B cell (primary cell): ENCODE results near the gene ODAD4. TPM values are rescaled to one million over a fixed set of nuclear protein-coding genes. Genes with fewer than 3 reads are reported as not detected.

Experiments used
- ATAC-seq: fragments of 200-7000 bp; cut with Tn5 transposase; one replicate; pipeline ENCODE4 v1.10.0; 2021; ENCODE audit warnings: low read depth, mild to moderate bottlenecking, moderate number of reproducible peaks, moderate library complexity
- CTCF ChIA-PET: fragments of 350-600 bp; sonication (Branson Sonifier 250); formaldehyde crosslinking; loops from one replicate; lab custom pipeline; 2021; ENCODE audit warnings: antibody characterized with exemption, inconsistent platforms; lab: Charles Lee
- POLR2A ChIA-PET: fragments of 350-600 bp; sonication (Branson Sonifier 250); formaldehyde crosslinking; loops from one replicate; lab custom pipeline; 2021; ENCODE audit warnings: antibody characterized with exemption; lab: Charles Lee
- DNase-seq: peaks from one replicate; pipeline ENCODE4 v3.0.0; 2013
- H2AFZ ChIP-seq: 2 replicates; pipeline ENCODE4 v1.6.1; 2012; ENCODE audit warnings: mild to moderate bottlenecking, low read depth, low read length; ENCODE audit not compliant: insufficient read depth, poor library complexity, severe bottlenecking
- H3K27ac ChIP-seq, 2 donors: 1 replicate in 1 of 2; 2 replicates in 1 of 2; pipeline ENCODE4 v1.5.1; 2012 to 2013; ENCODE audit warnings: low read length in 2 of 2, mild to moderate bottlenecking in 2 of 2, moderate library complexity in 1 of 2
- H3K27me3 ChIP-seq, 4 experiments: fragments of 200-600 bp in 1 of 4; sonication (generic) in 1 of 4; replicated peaks in 1 of 4; 1 replicate in 2 of 4; 2 replicates in 2 of 4; pipeline versions ENCODE4 v1.6.1 to v1.7.0; 2013 to 2016; ENCODE audit warnings: low read length in 3 of 4, mild to moderate bottlenecking in 2 of 4, mixed read lengths in 1 of 4, moderate library complexity in 1 of 4; ENCODE audit not compliant: insufficient read depth in 4 of 4, control insufficient read depth in 3 of 4; ENCODE audit errors: control extremely low read depth in 1 of 4
- H3K36me3 ChIP-seq, 2 experiments: replicated peaks in 1 of 2; 1 replicate in 1 of 2; 2 replicates in 1 of 2; pipeline versions ENCODE4 v1.6.1 to v1.7.1; 2013; ENCODE audit warnings: low read length in 1 of 2; ENCODE audit not compliant: insufficient read depth in 2 of 2, control insufficient read depth in 1 of 2; ENCODE audit errors: control extremely low read depth in 1 of 2, extremely low read depth in 1 of 2
- H3K4me1 ChIP-seq, 2 donors: fragments of 200-600 bp in 1 of 2; sonication (generic) in 1 of 2; 1 replicate in 1 of 2; 2 replicates in 1 of 2; pipeline versions ENCODE4 v1.5.1 to v1.6.1; 2013 to 2017; ENCODE audit warnings: low read length in 2 of 2; ENCODE audit not compliant: control insufficient read depth in 2 of 2, insufficient read depth in 2 of 2
- H3K4me2 ChIP-seq: replicated peaks from 2 replicates; pipeline ENCODE3; 2012; ENCODE audit warnings: mild to moderate bottlenecking, low read depth, low read length; ENCODE audit not compliant: poor library complexity, severe bottlenecking
- H3K4me3 ChIP-seq, 5 experiments: fragments of 200-600 bp in 1 of 5; sonication (generic) in 1 of 5; 1 replicate in 3 of 5; 2 replicates in 2 of 5; pipeline versions ENCODE4 v1.5.1 to v1.7.0; 2011 to 2016; ENCODE audit warnings: low read length in 4 of 5, mild to moderate bottlenecking in 4 of 5, low read depth in 2 of 5, control low read depth in 1 of 5, moderate library complexity in 1 of 5; ENCODE audit not compliant: insufficient read depth in 1 of 5; ENCODE audit errors: control extremely low read depth in 1 of 5, extremely low read depth in 1 of 5
- H3K79me2 ChIP-seq: fragments of 200-600 bp; sonication (generic); one replicate; pipeline ENCODE4 v1.6.0; 2016; ENCODE audit warnings: low read length; ENCODE audit not compliant: control insufficient read depth, insufficient read depth
- H3K9ac ChIP-seq: fragments of 200-600 bp; sonication (generic); 2 replicates; pipeline ENCODE4 v1.6.1; 2017; ENCODE audit warnings: mild to moderate bottlenecking, low read length, moderate library complexity
- H3K9me3 ChIP-seq, 3 donors: one replicate each; pipeline versions ENCODE4 v1.6.1 to v1.7.1; 2013; ENCODE audit warnings: low read length in 2 of 3; ENCODE audit not compliant: control insufficient read depth in 2 of 3, insufficient read depth in 1 of 3; ENCODE audit errors: control extremely low read depth in 1 of 3
- H4K20me1 ChIP-seq: 2 replicates; pipeline ENCODE4 v1.6.0; 2012; ENCODE audit warnings: mild to moderate bottlenecking, low read length; ENCODE audit not compliant: insufficient read depth, control insufficient read depth, poor library complexity, severe bottlenecking
- H3K27ac Mint-ChIP-seq: one replicate; pipeline ENCODE4 v1.8.0; 2021; ENCODE audit warnings: mixed read lengths
- H3K27me3 Mint-ChIP-seq: one replicate; pipeline ENCODE4 v1.8.0; 2021; ENCODE audit warnings: mixed read lengths
- H3K4me1 Mint-ChIP-seq: one replicate; pipeline ENCODE4 v1.8.0; 2021; ENCODE audit warnings: mixed read lengths
- H3K4me3 Mint-ChIP-seq: one replicate; pipeline ENCODE4 v1.8.0; 2021; ENCODE audit warnings: mixed read lengths
- H3K9me3 Mint-ChIP-seq: one replicate; pipeline ENCODE4 v1.8.0; 2022; ENCODE audit warnings: mixed read lengths; ENCODE audit not compliant: insufficient read depth
- CTCF ChIP-seq: fragments of 200-600 bp; IDR thresholded peaks from one replicate; pipeline ENCODE4 v1.8.0; 2022; ENCODE audit warnings: antibody characterized with exemption, mild to moderate bottlenecking
- EZH2 ChIP-seq: IDR thresholded peaks from 2 replicates; pipeline ENCODE4 v1.6.1; 2012; ENCODE audit warnings: borderline replicate concordance, low read depth, mild to moderate bottlenecking, moderate library complexity, low read length; ENCODE audit not compliant: insufficient read depth, poor library complexity, severe bottlenecking
- WGBS: methylation state at CpG from one replicate; pipeline ENCODE4 v1.1.5; 2013; ENCODE audit warnings: missing lambda C conversion rate; ENCODE audit not compliant: insufficient coverage; 5-methylcytosine and 5-hydroxymethylcytosine counted together
- intact Hi-C: fragments of 100-400 bp; cut with micrococcal nuclease; formaldehyde crosslinking; loops from one replicate; pipeline ENCODE4 v1.10.0; 2022
- polyA plus RNA-seq: library from polyadenylated mRNA; depleted of rRNA; stranded (reverse); fragments of >200 nt; gene quantifications from 2 replicates; pipeline ENCODE4 v1.2.3, GENCODE V29; 2012
- total RNA-seq, 2 donors: library from RNA; stranded (reverse); fragments of 120-200 nt in 1 of 2; gene quantifications; 1 replicate in 1 of 2; 2 replicates in 1 of 2; pipeline versions ENCODE4 v1.2.3 to v1.2.4, GENCODE V29; 2013 to 2022

ODAD4 gene
- total and polyA plus RNA-seq, 2 donors (not counting 1 experiment from before 2014, with no cell fraction given), result 0.27 TPM; not detected in 1

- TF ChIP-seq CTCF, result no peak
- TF ChIP-seq EZH2, result no peak
- Mint-ChIP-seq H3K4me1 (no peaks in the 10 kb centered on the region), H3K27me3 (no peaks in the 10 kb centered on the region), H3K9me3 (no peaks in the 10 kb centered on the region), H3K4me3 (no peak overlapping the region), H3K27ac (no peak overlapping the region)
- DNase-seq (no peak), ATAC-seq (no peak)
- Histone ChIP-seq H3K4me3 (no peak overlapping the region), H4K20me1 (no peaks in the 10 kb centered on the region), H3K9ac (no peak overlapping the region), H3K4me1 (peaks cover 0 to 6% of the 10 kb centered on the region in 2 donors), H2AFZ (no peak overlapping the region), H3K27ac (no peak overlapping the region), H3K27me3 (no peaks in the 10 kb centered on the region), H3K36me3 (no peaks in the 10 kb centered on the region), H3K9me3 (no peaks in the 10 kb centered on the region), H3K4me2 (no peak overlapping the region), H3K79me2 (no peaks in the 10 kb centered on the region)
- WGBS, result 89% methylated on average over 2 of the region's 2 CpGs
- POLR2A ChIA-PET, result interaction anchor here (0.6 kb wide), 1 partner anchor 59 kb away, joined by 3 read pairs; no protein-coding TSS in a partner anchor
- intact Hi-C loops, result no loop called here
- CTCF ChIA-PET, result interaction anchor here (0.7 to 11.6 kb wide), 9 partner anchors 10 to 222 kb away, joined by 3 to 115 read pairs (median 3); partner anchors contain the start of genes DHX58, HSPB9, KAT2A and NKIRAS2
Observed at GRCh38 chr17:41959030-41959335, 28.6 kb downstream of the ODAD4 start.

- H3K4me1 Mint-ChIP-seq, result no peaks in the 10 kb centered on the region
- Histone ChIP-seq H4K20me1 (no peaks in the 10 kb centered on the region), H2AFZ (no peak overlapping the region), H3K9me3 (no peaks in the 10 kb centered on the region), H3K36me3 (no peaks in the 10 kb centered on the region), H3K4me2 (no peak overlapping the region), H3K9ac (no peak overlapping the region), H3K4me1 (peaks cover 0 to 6% of the 10 kb centered on the region in 2 donors), H3K27me3 (no peaks in the 10 kb centered on the region), H3K4me3 (no peak overlapping the region), H3K27ac (no peak overlapping the region), H3K79me2 (no peaks in the 10 kb centered on the region)
- H3K4me3 Mint-ChIP-seq, result no peak overlapping the region
- no peak for ATAC-seq
- no peaks in the 10 kb centered on the region for H3K9me3 Mint-ChIP-seq
- ChIA-PET POLR2A (interaction anchor here (0.5 to 0.6 kb wide), 2 partner anchors 12 to 59 kb away, joined by 3 to 4 read pairs; no protein-coding TSS in a partner anchor), CTCF (interaction anchor here (0.8 to 11.6 kb wide), 11 partner anchors 11 to 161 kb away, joined by 3 to 115 read pairs (median 5); partner anchors contain the start of genes DHX58, HSPB9, KAT2A and NKIRAS2)
- H3K27ac Mint-ChIP-seq, result no peak overlapping the region
- DNase-seq, result no peak
- no peaks in the 10 kb centered on the region for H3K27me3 Mint-ChIP-seq
- TF ChIP-seq CTCF (no peak), EZH2 (no peak)
- intact Hi-C loops, result loop anchor here (10.0 kb wide), 1 partner anchor 225 kb away; the partner anchor contains the start of gene HAP1
- WGBS, result 83% methylated on average over 17 of the region's 17 CpGs
Observed at GRCh38 chr17:41959336-41960095, 29.1 kb downstream of the ODAD4 start.
